ENCODE data around the gene CREBBP. TPM values are rescaled to one million over a fixed set of nuclear protein-coding genes. Genes with fewer than 3 reads are reported as not detected.

Gene CREBBP
- total and polyA plus RNA-seq, 2 donors (not counting 3 experiments of a cell fraction or from before 2014, with no cell fraction given), result 13.8 to 72.7 TPM

DNA sequence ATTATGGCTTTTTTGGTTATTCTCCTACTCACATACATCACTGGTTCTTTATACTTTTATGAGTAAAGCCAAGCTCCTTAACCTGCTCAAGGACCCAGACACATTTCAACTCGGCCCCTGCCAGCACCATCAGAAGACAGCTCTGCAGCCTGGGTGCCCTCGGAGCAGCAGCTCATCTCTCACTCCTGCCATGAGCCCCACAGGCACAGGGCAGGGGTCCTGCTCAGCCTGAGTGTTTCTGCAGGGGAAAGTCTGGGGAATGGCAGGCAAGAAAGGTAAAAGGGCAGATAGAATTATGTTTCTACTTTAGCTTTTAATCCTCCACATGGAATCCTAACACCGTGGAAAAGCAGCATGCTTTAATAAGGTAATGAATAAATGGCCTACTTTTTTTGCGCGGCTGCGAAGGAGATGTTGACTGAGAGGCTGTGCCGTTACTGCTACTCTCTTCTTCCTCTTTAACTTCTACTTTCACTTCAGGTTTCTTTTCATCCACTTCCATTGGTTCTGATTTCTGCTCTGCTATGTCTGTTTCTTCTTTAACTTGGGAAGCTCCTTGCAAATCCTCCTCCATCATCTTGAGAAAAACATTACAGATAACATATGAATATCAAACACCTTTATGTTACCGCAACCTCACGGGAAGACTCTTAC, 113.1 kb downstream of the CREBBP start:
- Histone ChIP-seq H4K20me1 (replicated peaks; ENCODE audit: control insufficient read depth, extremely low read depth, insufficient read depth, low read length) (no peaks in the 10 kb centered on the region), H3K79me2 (ENCODE audit: control insufficient read depth, insufficient read depth, low read length) (no peaks in the 10 kb centered on the region), H3K4me3 (replicated peaks in 1 of 3; ENCODE audit: insufficient read depth in 1 of 3, low read depth in 1 of 3, low read length in 3 of 3) (no peak overlapping the region), H3K4me2 (ENCODE audit: insufficient read depth, low read length) (no peak overlapping the region), H3K27me3 (ENCODE audit: control insufficient read depth in 2 of 2, insufficient read depth in 2 of 2, low read length in 2 of 2) (no peaks in the 10 kb centered on the region), H2AFZ (ENCODE audit: low read depth, low read length) (no peak overlapping the region), H3K4me1 (ENCODE audit: control insufficient read depth, extremely low read depth, insufficient read depth, low read length) (no peaks in the 10 kb centered on the region), H3K27ac (ENCODE audit: insufficient read depth, low read depth, low read length) (no peak overlapping the region), H3K9me3 (replicated peaks; ENCODE audit: control insufficient read depth, insufficient read depth, low read length) (no peaks in the 10 kb centered on the region), H3K36me3 (ENCODE audit: control insufficient read depth in 2 of 2, extremely low read depth in 1 of 2, insufficient read depth in 2 of 2, low read length in 2 of 2) (peaks cover 19 to 40% of the 10 kb centered on the region in 2 experiments), H3K9me1 (replicated peaks; ENCODE audit: control insufficient read depth, extremely low read depth, insufficient read depth, low read length) (no peaks in the 10 kb centered on the region), H3K9ac (replicated peaks; ENCODE audit: extremely low read depth, insufficient read depth, low read length) (no peak overlapping the region)
- CTCF ChIA-PET, result interaction anchor here (1.2 kb wide), 1 partner anchor 10 kb away, joined by 3 read pairs; no protein-coding TSS in a partner anchor
- dilution Hi-C loops (cut with MboI; ENCODE audit: extremely low pct_ligation_motif_present, low sequenced_read_pairs), result no loop called here
- DNase-seq (ENCODE audit: low read depth, low spot score) (no peak), FAIRE-seq (no peak)
- TF ChIP-seq, protein P1, sequence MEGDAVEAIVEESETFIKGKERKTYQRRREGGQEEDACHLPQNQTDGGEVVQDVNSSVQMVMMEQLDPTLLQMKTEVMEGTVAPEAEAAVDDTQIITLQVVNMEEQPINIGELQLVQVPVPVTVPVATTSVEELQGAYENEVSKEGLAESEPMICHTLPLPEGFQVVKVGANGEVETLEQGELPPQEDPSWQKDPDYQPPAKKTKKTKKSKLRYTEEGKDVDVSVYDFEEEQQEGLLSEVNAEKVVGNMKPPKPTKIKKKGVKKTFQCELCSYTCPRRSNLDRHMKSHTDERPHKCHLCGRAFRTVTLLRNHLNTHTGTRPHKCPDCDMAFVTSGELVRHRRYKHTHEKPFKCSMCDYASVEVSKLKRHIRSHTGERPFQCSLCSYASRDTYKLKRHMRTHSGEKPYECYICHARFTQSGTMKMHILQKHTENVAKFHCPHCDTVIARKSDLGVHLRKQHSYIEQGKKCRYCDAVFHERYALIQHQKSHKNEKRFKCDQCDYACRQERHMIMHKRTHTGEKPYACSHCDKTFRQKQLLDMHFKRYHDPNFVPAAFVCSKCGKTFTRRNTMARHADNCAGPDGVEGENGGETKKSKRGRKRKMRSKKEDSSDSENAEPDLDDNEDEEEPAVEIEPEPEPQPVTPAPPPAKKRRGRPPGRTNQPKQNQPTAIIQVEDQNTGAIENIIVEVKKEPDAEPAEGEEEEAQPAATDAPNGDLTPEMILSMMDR (IDR thresholded peaks at IDR 0.05; ENCODE audit: extremely low read depth in 1 of 2, insufficient read depth in 1 of 2, low read depth in 1 of 2, low read length in 2 of 2), result no peak
- no peak for TF ChIP-seq JUN (IDR thresholded peaks at IDR 0.05; ENCODE audit: borderline replicate concordance, insufficient read depth, insufficient read length, low read depth)
- TF ChIP-seq GATA2 (IDR thresholded peaks at IDR 0.05; ENCODE audit: insufficient read depth, insufficient read length, low read depth, low read length), result no peak
- TF ChIP-seq, protein P2, sequence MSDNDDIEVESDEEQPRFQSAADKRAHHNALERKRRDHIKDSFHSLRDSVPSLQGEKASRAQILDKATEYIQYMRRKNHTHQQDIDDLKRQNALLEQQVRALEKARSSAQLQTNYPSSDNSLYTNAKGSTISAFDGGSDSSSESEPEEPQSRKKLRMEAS (IDR thresholded peaks at IDR 0.05; ENCODE audit: insufficient read depth, insufficient read length), result no peak
- no peak for TF ChIP-seq POLR2A (IDR thresholded peaks at IDR 0.05; ENCODE audit: low read depth, low read length)
- no peak for TF ChIP-seq EZH2 (IDR thresholded peaks at IDR 0.05; ENCODE audit: borderline replicate concordance, low read depth, low read length, severe bottlenecking)
- TF ChIP-seq POLR2AphosphoS5 (IDR thresholded peaks at IDR 0.05; ENCODE audit: insufficient read depth, low read depth, low read length), result no peak
- TF ChIP-seq MYC (IDR thresholded peaks at IDR 0.05; ENCODE audit: low read depth, low read length), result no peak
- no peak for TF ChIP-seq FOS (IDR thresholded peaks at IDR 0.05; ENCODE audit: borderline replicate concordance, insufficient read depth, low read length)
- intact Hi-C loops (cut with micrococcal nuclease), result no loop called here
- POLR2A ChIA-PET, result interaction anchor here (0.6 kb wide), 1 partner anchor 11 kb away, joined by 5 read pairs; no protein-coding TSS in a partner anchor
- BruUV-seq (replicated peaks), result no TSS peak

All from endothelial cell of umbilical vein (primary cell).